Adrenal gland (tissue), 12 donors: ENCODE measurements around the gene CRISPLD2. TPM values are rescaled to one million over a fixed set of nuclear protein-coding genes. Genes with fewer than 3 reads are reported as not detected.

Source experiments
- DNase-seq, 7 donors: peaks; one replicate each; pipeline ENCODE4 v3.0.0-alpha.2; 2019 to 2020
- H3K27ac ChIP-seq, 5 donors: fragments of 200-600 bp; sonication (generic) in 4 of 5; 1 replicate in 3 of 5; 2 replicates in 2 of 5; pipeline versions ENCODE4 v1.5.1 to v1.8.0; 2016 to 2020; ENCODE audit warnings: mild to moderate bottlenecking in 1 of 5
- H3K27me3 ChIP-seq: fragments of 200-600 bp; 2 replicates; pipeline ENCODE4 v1.8.0; 2021
- H3K36me3 ChIP-seq, 2 donors: fragments of 200-600 bp; replicated peaks in 1 of 2; 1 replicate in 1 of 2; 2 replicates in 1 of 2; pipeline versions ENCODE4 v1.5.1 to v1.8.0; 2018 to 2022
- H3K4me1 ChIP-seq, 2 donors: fragments of 200-600 bp; replicated peaks in 1 of 2; 1 replicate in 1 of 2; 2 replicates in 1 of 2; pipeline versions ENCODE4 v1.5.1 to v1.8.0; 2018 to 2021
- H3K4me3 ChIP-seq, 4 donors: fragments of 200-600 bp; sonication (generic) in 3 of 4; one replicate each; pipeline ENCODE4 v1.5.1; 2016 to 2018
- H3K9me3 ChIP-seq, 3 donors: fragments of 200-600 bp; sonication (generic) in 1 of 3; replicated peaks in 1 of 3; 1 replicate in 2 of 3; 2 replicates in 1 of 3; pipeline versions ENCODE4 v1.5.1 to v1.8.0; 2016 to 2021
- CTCF ChIP-seq, 6 experiments: fragments of 450-650 bp in 4 of 6; fragments of 200-600 bp in 2 of 6; sonication (generic) in 1 of 6; IDR thresholded peaks; 1 replicate in 5 of 6; 2 replicates in 1 of 6; pipeline versions ENCODE4 v1.5.1 to v1.8.0; 2016 to 2021; ENCODE audit warnings: antibody characterized with exemption in 6 of 6, mild to moderate bottlenecking in 2 of 6, moderate library complexity in 1 of 6
- POLR2A ChIP-seq, 2 donors: fragments of 450-650 bp; IDR thresholded peaks; one replicate each; pipeline ENCODE4 v1.6.1; 2017; ENCODE audit warnings: antibody characterized with exemption in 2 of 2, mild to moderate bottlenecking in 2 of 2, moderate library complexity in 1 of 2
- WGBS, 4 donors: extraction: QIAGEN DNeasy Blood & Tissue Kit in 2 of 4; methylation state at CpG; one replicate each; pipeline versions ENCODE4 v1.1.5 to v1.1.7; 2013 to 2017; 5-methylcytosine and 5-hydroxymethylcytosine counted together
- intact Hi-C, 2 donors: fragments of 100-400 bp; cut with DNase I; formaldehyde crosslinking; loops; one replicate each; pipeline versions ENCODE4 v1.14.1 to v1.15.0; 2022 to 2023
- polyA plus RNA-seq, 3 donors: library from polyadenylated mRNA; stranded (reverse); fragments of 200-250 nt in 2 of 3; fragments of 350-450 nt in 1 of 3; fragmentation: Illumina TruSeq in 1 of 3; extraction: RNeasy Lipid Tissue Mini Kit (QIAGEN cat#74804) in 1 of 3; gene quantifications; one replicate each; pipeline ENCODE4 v1.2.3, GENCODE V29; 2013 to 2014
- total RNA-seq, 9 donors: library from RNA; depleted of rRNA in 4 of 9; stranded (reverse); fragments of >200 nt in 4 of 9; fragments of 120-200 nt in 1 of 9; fragmentation: NEBNext Ultra II Directional in 1 of 9; extraction: Animal tissue kit (Norgen Biotek cat#: 25700) in 1 of 9; gene quantifications; one replicate each; pipeline versions ENCODE4 v1.1.0 to v1.2.4, GENCODE V29; 2013 to 2023
- donor health status: healthy with polysubstance abuse.
- donor health status: Bipolar disorder and iron deficiency.
- donor health status: DM: yes; HTN: yes; CAD: no.
- donor health status: DM: no; HTN: no; CAD: no.
- donor health status: DM: no; HTN: no; CAD: no.
- donor health status: DM: yes; HTN: yes; CAD: no.

CRISPLD2 gene
- total and polyA plus RNA-seq, 12 donors: 2.1 to 362 (median 57.5) TPM

- no peak for DNase-seq
- Histone ChIP-seq H3K27me3 (peaks cover 9% of the 10 kb centered on the region), H3K27ac (no peak overlapping the region), H3K9me3 (no peaks in the 10 kb centered on the region), H3K36me3 (no peaks in the 10 kb centered on the region), H3K4me1 (no peaks in the 10 kb centered on the region), H3K4me3 (no peak overlapping the region)
- intact Hi-C loops: no loop called here
- 49 to 69% (median 59%) methylated on average over 5 to 6 of the region's 6 CpGs for WGBS, 4 donors
- no peak for TF ChIP-seq CTCF (IDR thresholded peaks at IDR 0.05)
Measured at GRCh38 chr16:84895016-84895415, 75.2 kb downstream of the CRISPLD2 start.

- Histone ChIP-seq H3K4me1 (no peaks in the 10 kb centered on the region), H3K27me3 (peaks cover 7% of the 10 kb centered on the region), H3K9me3 (no peaks in the 10 kb centered on the region), H3K36me3 (no peaks in the 10 kb centered on the region), H3K27ac (no peak overlapping the region), H3K4me3 (no peak overlapping the region)
- TF ChIP-seq CTCF (IDR thresholded peaks at IDR 0.05) (no peak), POLR2A (IDR thresholded peaks at IDR 0.05) (no peak)
- intact Hi-C loops: no loop called here
- WGBS, 4 donors: 74 to 85% (median 79%) methylated on average over 8 to 9 of the region's 9 CpGs
- DNase-seq: no peak
Measured at GRCh38 chr16:84896847-84897246, 77.1 kb downstream of the CRISPLD2 start.

GRCh38 chr16:84897911-84898377 lies 78.2 kb downstream of the CRISPLD2 start:
- Histone ChIP-seq H3K27ac (peak overlapping the region in 1 of 5 donors; percentile 78), H3K27me3 (no peaks in the 10 kb centered on the region), H3K9me3 (no peaks in the 10 kb centered on the region), H3K4me3 (no peak overlapping the region), H3K36me3 (no peaks in the 10 kb centered on the region), H3K4me1 (no peaks in the 10 kb centered on the region)
- peak in 4 of 7 donors; percentile 27 to 70 (median 46) for DNase-seq
- intact Hi-C loops: no loop called here
- TF ChIP-seq CTCF (IDR thresholded peaks at IDR 0.05): no peak
- TF ChIP-seq POLR2A (IDR thresholded peaks at IDR 0.05): no peak
- 54 to 72% (median 64%) methylated on average over 15 of the region's 15 CpGs for WGBS, 4 donors

GRCh38 chr16:84898447-84898846 lies 78.7 kb downstream of the CRISPLD2 start:
- no peaks in the 10 kb centered on the region for H3K9me3 ChIP-seq
- no peak for DNase-seq
- no peaks in the 10 kb centered on the region for H3K27me3 ChIP-seq
- H3K4me3 ChIP-seq: no peak overlapping the region
- peak overlapping the region in 1 of 5 donors; percentile 78 for H3K27ac ChIP-seq
- no peaks in the 10 kb centered on the region for H3K4me1 ChIP-seq
- 45 to 60% (median 49%) methylated on average over 2 of the region's 2 CpGs for WGBS, 4 donors
- H3K36me3 ChIP-seq: no peaks in the 10 kb centered on the region
- TF ChIP-seq POLR2A (IDR thresholded peaks at IDR 0.05) (no peak), CTCF (IDR thresholded peaks at IDR 0.05) (no peak)
- intact Hi-C loops: no loop called here
